ENCODE measurements around the gene GBGT1. TPM values are rescaled to one million over a fixed set of nuclear protein-coding genes. Genes with fewer than 3 reads are reported as not detected.

The GBGT1 gene
- total and polyA plus RNA-seq, 2 donors (not counting 1 experiment from before 2014, with no cell fraction given), result 19.6 to 52.7 TPM

DNA sequence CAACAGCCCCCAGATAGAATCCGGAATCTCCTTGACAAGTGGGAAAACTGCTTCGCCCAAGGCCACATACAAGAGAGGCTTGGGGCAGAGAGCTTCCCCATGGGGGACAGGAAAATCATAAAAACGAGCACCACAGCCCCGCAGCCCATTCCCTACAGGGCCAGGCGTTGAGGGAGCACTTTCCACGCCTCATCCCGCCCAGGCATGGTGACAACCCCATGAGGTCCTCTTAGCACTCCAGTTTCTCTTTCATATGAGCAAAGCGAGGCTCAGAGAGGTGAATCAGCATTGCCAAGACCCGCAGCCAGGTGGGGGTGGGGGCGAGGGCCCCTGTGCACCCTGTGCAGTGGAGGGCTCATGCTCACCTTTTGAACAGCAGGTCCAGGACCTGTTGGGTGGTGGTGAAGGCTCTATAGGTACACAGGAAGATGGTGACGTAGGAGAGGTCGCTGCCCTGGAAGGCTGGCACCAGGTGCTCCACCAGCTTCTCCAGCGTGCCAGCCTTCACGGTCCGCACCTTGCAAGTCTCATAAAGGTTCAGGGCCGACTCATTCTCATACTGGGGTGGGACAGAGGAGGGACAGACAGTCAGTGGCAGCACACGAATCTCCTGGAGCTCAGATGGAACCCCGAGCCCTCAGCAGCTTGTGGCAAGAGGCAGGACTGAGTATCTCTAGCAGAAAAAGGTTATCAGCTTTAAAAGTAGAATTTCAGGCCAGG is 53.6 kb downstream of the GBGT1 start:
- H3K4me3 Mint-ChIP-seq, result no peak overlapping the region
- no peak for TF ChIP-seq EZH2 (IDR thresholded peaks at IDR 0.05; ENCODE audit: borderline replicate concordance, insufficient read depth, low read depth, low read length, poor library complexity, severe bottlenecking)
- TF ChIP-seq, protein P1, sequence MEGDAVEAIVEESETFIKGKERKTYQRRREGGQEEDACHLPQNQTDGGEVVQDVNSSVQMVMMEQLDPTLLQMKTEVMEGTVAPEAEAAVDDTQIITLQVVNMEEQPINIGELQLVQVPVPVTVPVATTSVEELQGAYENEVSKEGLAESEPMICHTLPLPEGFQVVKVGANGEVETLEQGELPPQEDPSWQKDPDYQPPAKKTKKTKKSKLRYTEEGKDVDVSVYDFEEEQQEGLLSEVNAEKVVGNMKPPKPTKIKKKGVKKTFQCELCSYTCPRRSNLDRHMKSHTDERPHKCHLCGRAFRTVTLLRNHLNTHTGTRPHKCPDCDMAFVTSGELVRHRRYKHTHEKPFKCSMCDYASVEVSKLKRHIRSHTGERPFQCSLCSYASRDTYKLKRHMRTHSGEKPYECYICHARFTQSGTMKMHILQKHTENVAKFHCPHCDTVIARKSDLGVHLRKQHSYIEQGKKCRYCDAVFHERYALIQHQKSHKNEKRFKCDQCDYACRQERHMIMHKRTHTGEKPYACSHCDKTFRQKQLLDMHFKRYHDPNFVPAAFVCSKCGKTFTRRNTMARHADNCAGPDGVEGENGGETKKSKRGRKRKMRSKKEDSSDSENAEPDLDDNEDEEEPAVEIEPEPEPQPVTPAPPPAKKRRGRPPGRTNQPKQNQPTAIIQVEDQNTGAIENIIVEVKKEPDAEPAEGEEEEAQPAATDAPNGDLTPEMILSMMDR (IDR thresholded peaks at IDR 0.05), result no peak
- H3K36me3 ChIP-seq (replicated peaks in 1 of 2; ENCODE audit: control extremely low read depth in 1 of 2, control insufficient read depth in 1 of 2, extremely low read depth in 1 of 2, insufficient read depth in 2 of 2, low read length in 1 of 2), result peaks cover 0 to 48% of the 10 kb centered on the region in 2 experiments
- H3K4me2 ChIP-seq (replicated peaks; ENCODE audit: low read depth, low read length, poor library complexity, severe bottlenecking), result no peak overlapping the region
- no peak overlapping the region for H3K4me3 ChIP-seq (ENCODE audit: control extremely low read depth in 1 of 5, extremely low read depth in 1 of 5, insufficient read depth in 1 of 5, low read depth in 2 of 5, low read length in 4 of 5)
- DNase-seq (no peak), ATAC-seq (ENCODE audit: low read depth) (no peak)
- H4K20me1 ChIP-seq (ENCODE audit: control insufficient read depth, insufficient read depth, low read length, poor library complexity, severe bottlenecking), result peaks cover 25% of the 10 kb centered on the region
- H3K27ac Mint-ChIP-seq, result no peak overlapping the region
- 91% methylated on average over 18 of the region's 18 CpGs for WGBS (ENCODE audit: insufficient coverage)
- no peaks in the 10 kb centered on the region for H3K9me3 Mint-ChIP-seq (ENCODE audit: insufficient read depth)
- H3K4me1 Mint-ChIP-seq, result peaks cover 32% of the 10 kb centered on the region
- no peak overlapping the region for H3K9ac ChIP-seq (ENCODE audit: low read length)
- peaks cover 35% of the 10 kb centered on the region for H3K79me2 ChIP-seq (ENCODE audit: control insufficient read depth, insufficient read depth, low read length)
- peaks cover 33 to 36% of the 10 kb centered on the region in 2 donors for H3K4me1 ChIP-seq (ENCODE audit: control insufficient read depth in 2 of 2, insufficient read depth in 2 of 2, low read length in 2 of 2)
- peaks cover 0 to 5% (median 0%) of the 10 kb centered on the region in 3 donors for H3K9me3 ChIP-seq (ENCODE audit: control extremely low read depth in 1 of 3, control insufficient read depth in 2 of 3, insufficient read depth in 1 of 3, low read length in 2 of 3)
- ChIA-PET POLR2A (interaction anchor here (0.7 kb wide), 1 partner anchor 7 kb away, joined by 3 read pairs; no protein-coding TSS in a partner anchor), CTCF (interaction anchor here (1.4 to 26.5 kb wide), 2 partner anchors 39 to 69 kb away, joined by 3 to 599 read pairs; no protein-coding TSS in a partner anchor)
- H3K27me3 ChIP-seq (replicated peaks in 1 of 4; ENCODE audit: control extremely low read depth in 1 of 4, control insufficient read depth in 3 of 4, insufficient read depth in 4 of 4, low read length in 3 of 4), result no peaks in the 10 kb centered on the region
- intact Hi-C loops (cut with micrococcal nuclease), result loop anchor here (10.0 kb wide), 1 partner anchor 365 kb away; the partner anchor contains the start of gene SLC2A6
- H3K27me3 Mint-ChIP-seq, result no peaks in the 10 kb centered on the region
- no peak overlapping the region for H3K27ac ChIP-seq (ENCODE audit: low read length in 2 of 2)
- H2AFZ ChIP-seq (ENCODE audit: insufficient read depth, low read depth, low read length, poor library complexity, severe bottlenecking), result no peak overlapping the region

All from B cell (primary cell).